Parathyroid adenoma (tissue), 2 donors: Measurements from ENCODE around the gene EZH1.

Experiments used
- H2AFZ ChIP-seq: fragments of 300-600 bp; sonication (generic); one replicate; pipeline ENCODE4 v1.7.0; 2017; ENCODE audit warnings: antibody characterized with exemption, mild to moderate bottlenecking
- H3K27ac ChIP-seq: fragments of 300-600 bp; sonication (generic); one replicate; pipeline ENCODE4 v1.7.0; 2017
- H3K27me3 ChIP-seq: fragments of 300-600 bp; sonication (generic); one replicate; pipeline ENCODE4 v1.7.0; 2017; ENCODE audit warnings: low read length; ENCODE audit not compliant: control insufficient read depth, insufficient read depth
- H3K36me3 ChIP-seq: fragments of 300-600 bp; sonication (generic); one replicate; pipeline ENCODE4 v1.7.0; 2017; ENCODE audit warnings: low read length; ENCODE audit not compliant: control insufficient read depth, insufficient read depth
- H3K4me1 ChIP-seq: fragments of 300-600 bp; sonication (generic); one replicate; pipeline ENCODE4 v1.7.0; 2017; ENCODE audit warnings: control low read depth
- H3K4me2 ChIP-seq: fragments of 300-600 bp; sonication (generic); one replicate; pipeline ENCODE4 v1.7.0; 2017; ENCODE audit warnings: low read length
- H3K4me3 ChIP-seq: fragments of 300-600 bp; sonication (generic); one replicate; pipeline ENCODE4 v1.7.0; 2017; ENCODE audit warnings: low read depth, low read length
- H3K79me2 ChIP-seq: fragments of 300-600 bp; sonication (generic); one replicate; pipeline ENCODE4 v1.7.0; 2017; ENCODE audit warnings: control low read depth
- H3K9ac ChIP-seq: fragments of 300-600 bp; sonication (generic); one replicate; pipeline ENCODE4 v1.7.0; 2017; ENCODE audit warnings: mild to moderate bottlenecking
- H3K9me3 ChIP-seq: fragments of 300-600 bp; sonication (generic); one replicate; pipeline ENCODE4 v1.7.0; 2017; ENCODE audit warnings: low read length; ENCODE audit not compliant: control insufficient read depth
- CTCF ChIP-seq: fragments of 300-600 bp; sonication (generic); IDR thresholded peaks from one replicate; pipeline ENCODE4 v1.7.0; 2017; ENCODE audit warnings: antibody characterized with exemption, mild to moderate bottlenecking
- donor health status: primary hyperparathyroidism.

The EZH1 gene

DNA sequence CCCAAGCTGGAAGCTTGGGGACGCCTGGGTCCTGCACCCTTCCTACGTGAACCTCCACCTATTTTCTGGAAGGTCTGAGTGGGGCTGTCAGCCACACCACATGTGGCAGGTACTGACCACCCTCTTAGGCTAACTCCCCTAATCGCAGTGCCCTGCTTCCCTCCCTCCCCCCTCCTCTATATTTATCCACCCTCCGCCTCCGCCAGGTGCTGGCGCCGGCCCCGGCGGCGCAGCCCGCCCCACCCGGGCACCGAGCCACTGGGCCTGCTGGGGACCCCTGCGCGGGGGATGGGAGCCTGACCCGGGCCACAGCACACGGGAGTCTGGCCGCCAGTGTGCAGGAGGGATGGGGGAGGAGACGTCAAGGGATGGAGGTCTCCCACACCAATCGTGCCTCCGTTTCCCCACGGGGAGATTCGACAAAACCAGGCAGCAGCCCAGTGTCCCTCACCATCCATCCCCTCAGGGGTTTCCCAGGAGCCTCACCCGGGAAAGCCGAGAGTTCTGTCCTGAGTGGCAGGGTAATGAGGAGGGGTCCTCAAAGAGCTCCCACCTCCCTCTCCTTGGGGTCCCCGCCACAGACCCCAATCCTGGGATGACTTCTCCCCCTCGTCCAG is 69.4 kb downstream of the EZH1 start:
- Histone ChIP-seq H2AFZ (peak overlapping the region; percentile 79), H3K9me3 (no peaks in the 10 kb centered on the region), H3K4me3 (peak overlapping the region; percentile 96), H3K79me2 (peaks cover 9% of the 10 kb centered on the region), H3K27ac (peak overlapping the region; percentile 80), H3K4me1 (peaks cover 12% of the 10 kb centered on the region), H3K4me2 (peak overlapping the region; percentile 97), H3K36me3 (no peaks in the 10 kb centered on the region), H3K27me3 (no peaks in the 10 kb centered on the region), H3K9ac (peak overlapping the region; percentile 31)
- no peak for TF ChIP-seq CTCF

GRCh38 chr17:42674755-42675347 is 70.0 kb downstream of the EZH1 start:
- H3K27ac ChIP-seq = peak overlapping the region; percentile 47
- H3K9ac ChIP-seq = no peak overlapping the region
- no peaks in the 10 kb centered on the region for H3K27me3 ChIP-seq
- H3K9me3 ChIP-seq = no peaks in the 10 kb centered on the region
- TF ChIP-seq CTCF = no peak
- H3K36me3 ChIP-seq = no peaks in the 10 kb centered on the region
- peaks cover 9% of the 10 kb centered on the region for H3K79me2 ChIP-seq
- H2AFZ ChIP-seq = no peak overlapping the region
- H3K4me3 ChIP-seq = peak overlapping the region; percentile 96
- H3K4me1 ChIP-seq = peaks cover 12% of the 10 kb centered on the region
- peak overlapping the region; percentile 97 for H3K4me2 ChIP-seq

- H3K4me1 ChIP-seq = peaks cover 8% of the 10 kb centered on the region
- no peaks in the 10 kb centered on the region for H3K27me3 ChIP-seq
These were observed 70.7 kb downstream of the EZH1 start for GRCh38 chr17:42673885-42674754.

GRCh38 chr17:42673266-42673884 is 71.5 kb downstream of the EZH1 start:
- Histone ChIP-seq H3K27ac (no peak overlapping the region), H3K4me2 (no peak overlapping the region), H3K9ac (no peak overlapping the region), H3K4me1 (peaks cover 6% of the 10 kb centered on the region), H3K9me3 (no peaks in the 10 kb centered on the region), H2AFZ (no peak overlapping the region), H3K27me3 (no peaks in the 10 kb centered on the region), H3K36me3 (no peaks in the 10 kb centered on the region), H3K4me3 (no peak overlapping the region), H3K79me2 (peaks cover 9% of the 10 kb centered on the region)
- no peak for TF ChIP-seq CTCF

More at GRCh38 chr17:42673885-42674754, 70.7 kb downstream of the EZH1 start:
- Histone ChIP-seq H2AFZ (no peak overlapping the region), H3K9ac (no peak overlapping the region), H3K9me3 (no peaks in the 10 kb centered on the region), H3K4me2 (peak overlapping the region; percentile 53), H3K4me3 (peak overlapping the region; percentile 96), H3K27ac (peak overlapping the region; percentile 47), H3K79me2 (peaks cover 9% of the 10 kb centered on the region), H3K36me3 (no peaks in the 10 kb centered on the region)
- peak; percentile 23 for TF ChIP-seq CTCF
